Thoracic aorta (tissue), 2 donors: ENCODE results near the gene MED13. TPM values are rescaled to one million over a fixed set of nuclear protein-coding genes. Genes with fewer than 3 reads are reported as not detected.
"Not testable (repeated sequence)": the region's sequence is repeated elsewhere in the genome, so short reads cannot be mapped to it uniquely, and the experiment has no call there.

Experiments used
- ATAC-seq: fragments of 150-250 bp; one replicate; pipeline ENCODE4 v1.8.0; 2017; ENCODE audit warnings: low read depth; ENCODE audit not compliant: insufficient number of reproducible peaks, low FRiP score
- DNase-seq: peaks from one replicate; pipeline ENCODE4 v3.0.0-alpha.2; 2020; ENCODE audit warnings: low spot score
- H3K27ac ChIP-seq, 2 donors: fragments of 200-600 bp; sonication (generic); 1 replicate in 1 of 2; 2 replicates in 1 of 2; pipeline ENCODE4 v1.5.1; 2016; ENCODE audit warnings: mild to moderate bottlenecking in 2 of 2, moderate library complexity in 2 of 2
- H3K27me3 ChIP-seq: fragments of 200-600 bp; sonication (generic); replicated peaks from 2 replicates; pipeline ENCODE4 v1.6.0; 2016; ENCODE audit warnings: mild to moderate bottlenecking; ENCODE audit not compliant: insufficient read depth
- H3K36me3 ChIP-seq: fragments of 200-600 bp; sonication (generic); one replicate; pipeline ENCODE4 v1.5.1; 2016
- H3K4me1 ChIP-seq, 2 donors: fragments of 200-600 bp; sonication (generic); 1 replicate in 1 of 2; 2 replicates in 1 of 2; pipeline versions ENCODE4 v1.5.1 to v1.6.0; 2016; ENCODE audit warnings: low read depth in 2 of 2, mild to moderate bottlenecking in 1 of 2; ENCODE audit not compliant: control insufficient read depth in 1 of 2
- H3K4me3 ChIP-seq: fragments of 200-600 bp; sonication (generic); 2 replicates; pipeline ENCODE4 v1.5.1; 2016; ENCODE audit warnings: mild to moderate bottlenecking
- H3K9me3 ChIP-seq: fragments of 200-600 bp; sonication (generic); 2 replicates; pipeline ENCODE4 v1.5.1; 2016
- CTCF ChIP-seq: fragments of 200-600 bp; sonication (generic); IDR thresholded peaks from one replicate; pipeline ENCODE4 v1.5.1; 2019; ENCODE audit warnings: antibody characterized with exemption
- total RNA-seq, 2 donors: library from RNA; depleted of rRNA; stranded (reverse); fragments of >200 nt; gene quantifications; one replicate each; pipeline versions ENCODE4 v1.1.0 to v1.2.3, GENCODE V29; 2016

MED13 gene
- total RNA-seq, 2 donors from 2014 or later: 87.6 to 92.2 TPM

GRCh38 chr17:62014526-62014925, 50.6 kb downstream of the MED13 start:
- H3K27ac ChIP-seq: no peak overlapping the region
- no peaks in the 10 kb centered on the region for H3K27me3 ChIP-seq
- peaks cover 12% of the 10 kb centered on the region for H3K36me3 ChIP-seq
- no peak for TF ChIP-seq CTCF
- peaks cover 5 to 10% of the 10 kb centered on the region in 2 donors for H3K4me1 ChIP-seq
- no peak for DNase-seq
- ATAC-seq: no peak
- no peak overlapping the region for H3K4me3 ChIP-seq
- H3K9me3 ChIP-seq: no peaks in the 10 kb centered on the region

- Histone ChIP-seq H3K4me1 (peaks cover 0 to 2% of the 10 kb centered on the region in 2 donors), H3K27me3 (no peaks in the 10 kb centered on the region), H3K9me3 (no peaks in the 10 kb centered on the region), H3K4me3 (no peak overlapping the region), H3K27ac (no peak overlapping the region), H3K36me3 (peaks cover 12% of the 10 kb centered on the region)
- ATAC-seq (no peak), DNase-seq (no peak)
- TF ChIP-seq CTCF: no peak
These were observed 55.9 kb downstream of the MED13 start for GRCh38 chr17:62009220-62009619.

DNA sequence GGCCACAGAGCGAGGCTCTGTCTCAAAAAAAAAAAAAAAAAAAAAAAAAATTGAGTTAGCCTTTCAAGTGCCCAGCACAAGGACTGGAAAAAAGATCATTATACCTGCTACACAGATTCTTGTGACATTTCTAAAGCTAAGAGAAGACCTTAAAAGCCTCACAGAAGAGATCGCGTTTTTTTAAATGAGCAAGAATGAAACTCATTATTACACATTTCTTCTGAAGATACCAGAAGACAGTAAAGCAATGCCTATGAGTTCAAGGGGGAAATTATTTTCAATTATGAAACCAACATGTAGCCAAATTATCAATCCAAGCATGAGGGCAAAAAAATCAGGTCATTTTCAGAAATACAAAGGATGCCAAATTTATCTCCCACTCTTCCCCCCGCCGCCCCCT, 56.8 kb downstream of the MED13 start:
- Histone ChIP-seq H3K9me3 (no peaks in the 10 kb centered on the region), H3K36me3 (peaks cover 12% of the 10 kb centered on the region), H3K27me3 (no peaks in the 10 kb centered on the region), H3K27ac (no peak overlapping the region), H3K4me1 (peaks cover under 1 to 2% of the 10 kb centered on the region in 2 donors), H3K4me3 (no peak overlapping the region)
- TF ChIP-seq CTCF: no peak
- no peak for DNase-seq
- ATAC-seq: no peak

DNA sequence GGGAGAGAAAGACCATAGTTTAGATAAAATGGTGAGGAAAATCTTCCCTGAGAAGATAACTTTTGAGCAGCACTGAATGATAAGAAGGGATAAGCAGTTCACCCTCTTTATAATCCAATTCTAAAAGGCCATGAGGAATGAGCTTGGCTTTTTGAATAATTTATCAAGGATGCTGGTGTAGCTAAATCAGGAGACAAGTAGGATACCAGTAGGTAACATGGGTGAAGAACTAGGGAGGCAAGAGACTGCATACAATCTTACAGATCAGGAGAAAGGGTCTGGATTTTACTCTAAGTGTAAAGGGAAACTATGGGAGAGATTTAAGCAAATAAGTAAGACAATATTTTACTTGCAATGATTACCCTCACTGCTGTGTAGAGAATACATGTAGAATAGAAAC, 60.7 kb downstream of the MED13 start:
- H3K9me3 ChIP-seq: no peaks in the 10 kb centered on the region
- ATAC-seq (no peak), DNase-seq (no peak)
- H3K36me3 ChIP-seq: no peaks in the 10 kb centered on the region
- no peak overlapping the region for H3K4me3 ChIP-seq
- TF ChIP-seq CTCF: no peak
- peaks cover 9% of the 10 kb centered on the region in 2 donors for H3K4me1 ChIP-seq
- no peak overlapping the region for H3K27ac ChIP-seq
- H3K27me3 ChIP-seq: no peaks in the 10 kb centered on the region

DNA sequence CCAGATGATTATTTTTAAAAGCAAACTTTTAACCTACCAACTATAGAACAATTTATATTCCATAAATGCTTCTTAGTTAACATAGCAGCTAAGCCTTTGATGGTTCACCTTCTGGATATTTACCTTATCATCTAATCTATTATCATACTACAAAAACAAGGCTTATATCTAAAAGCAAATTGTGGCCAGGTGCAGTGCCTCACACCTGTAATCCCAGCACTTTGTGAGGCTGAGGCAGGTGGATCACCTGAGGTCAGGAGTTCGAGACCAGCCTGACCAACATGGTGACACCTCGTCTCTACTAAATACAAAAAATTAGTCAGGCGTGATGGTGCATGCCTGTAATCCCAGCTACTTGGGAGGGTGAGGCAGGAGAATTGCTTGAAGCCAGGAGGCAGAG, 61.9 kb downstream of the MED13 start:
- not testable (repeated sequence) for H3K27ac ChIP-seq, H3K4me3 ChIP-seq, DNase-seq, H3K27me3 ChIP-seq, H3K36me3 ChIP-seq, H3K4me1 ChIP-seq, H3K9me3 ChIP-seq, ATAC-seq

DNA sequence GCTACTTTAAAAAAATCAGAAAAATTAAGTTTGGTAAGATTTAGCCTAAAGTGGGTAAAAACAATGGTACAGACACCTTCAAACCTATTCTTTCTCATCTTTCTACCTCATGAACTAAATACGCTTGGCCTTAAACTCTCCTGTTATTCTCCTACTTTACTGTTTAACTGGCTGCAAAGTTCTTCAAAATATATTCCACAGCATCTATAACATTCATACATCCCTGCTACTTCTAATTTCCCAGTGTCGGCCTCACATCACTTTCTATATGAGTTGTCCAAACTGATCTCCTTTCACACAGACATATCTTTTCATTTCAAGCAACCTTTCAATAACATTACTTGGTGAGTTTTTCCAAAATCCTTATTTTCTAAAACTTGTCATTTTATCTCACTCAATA, 64.0 kb downstream of the MED13 start:
- DNase-seq (no peak), ATAC-seq (no peak)
- Histone ChIP-seq H3K27me3 (no peaks in the 10 kb centered on the region), H3K4me3 (no peak overlapping the region), H3K36me3 (no peaks in the 10 kb centered on the region), H3K4me1 (peaks cover 17 to 24% of the 10 kb centered on the region in 2 donors), H3K9me3 (no peaks in the 10 kb centered on the region), H3K27ac (no peak overlapping the region)
- TF ChIP-seq CTCF: no peak
